Activated T-helper 17 cell treated with anti-CD3 and anti-CD28 coated beads, Interleukin-2, amount 50 U/mL, for 72 hours (primary cell): ENCODE results near the gene CISTR. TPM values are rescaled to one million over a fixed set of nuclear protein-coding genes. Genes with fewer than 3 reads are reported as not detected.
A peak's percentile ranks its signal among the peaks of the same experiment; 100 is the strongest.

Source experiments
- ATAC-seq: fragments of 150-1000 bp; cut with Tn5 transposase; replicated peaks from 2 replicates; pipeline ENCODE4 v1.10.0; 2021; ENCODE audit warnings: mild to moderate bottlenecking, moderate library complexity
- H3K27ac Mint-ChIP-seq: one replicate; pipeline ENCODE4 v1.8.0; 2022; ENCODE audit warnings: mixed read lengths
- H3K27me3 Mint-ChIP-seq: one replicate; pipeline ENCODE4 v1.8.0; 2022; ENCODE audit warnings: mixed read lengths
- H3K36me3 Mint-ChIP-seq: one replicate; pipeline ENCODE4 v1.8.0; 2022; ENCODE audit warnings: low read depth, mild to moderate bottlenecking, mixed read lengths
- H3K4me1 Mint-ChIP-seq: one replicate; pipeline ENCODE4 v1.8.0; 2022; ENCODE audit warnings: mixed read lengths
- H3K4me3 Mint-ChIP-seq: one replicate; pipeline ENCODE4 v1.8.0; 2022; ENCODE audit warnings: mild to moderate bottlenecking, mixed read lengths
- H3K9me3 Mint-ChIP-seq: one replicate; pipeline ENCODE4 v1.8.0; 2022; ENCODE audit warnings: mixed read lengths
- total RNA-seq, 2 donors: library from RNA; stranded (reverse); gene quantifications; one replicate each; pipeline ENCODE4 v1.2.3, GENCODE V29; 2022

The CISTR gene
- total RNA-seq, 2 donors from 2014 or later, result not detected

GRCh38 chr12:53706080-53706479 is 45.7 kb downstream of the CISTR start:
- peaks cover 4% of the 10 kb centered on the region for H3K4me1 Mint-ChIP-seq
- ATAC-seq, result no peak
- H3K9me3 Mint-ChIP-seq, result no peaks in the 10 kb centered on the region
- H3K27ac Mint-ChIP-seq, result no peak overlapping the region
- peaks cover under 1% of the 10 kb centered on the region for H3K36me3 Mint-ChIP-seq
- no peak overlapping the region for H3K4me3 Mint-ChIP-seq
- H3K27me3 Mint-ChIP-seq, result peaks cover 47% of the 10 kb centered on the region

DNA sequence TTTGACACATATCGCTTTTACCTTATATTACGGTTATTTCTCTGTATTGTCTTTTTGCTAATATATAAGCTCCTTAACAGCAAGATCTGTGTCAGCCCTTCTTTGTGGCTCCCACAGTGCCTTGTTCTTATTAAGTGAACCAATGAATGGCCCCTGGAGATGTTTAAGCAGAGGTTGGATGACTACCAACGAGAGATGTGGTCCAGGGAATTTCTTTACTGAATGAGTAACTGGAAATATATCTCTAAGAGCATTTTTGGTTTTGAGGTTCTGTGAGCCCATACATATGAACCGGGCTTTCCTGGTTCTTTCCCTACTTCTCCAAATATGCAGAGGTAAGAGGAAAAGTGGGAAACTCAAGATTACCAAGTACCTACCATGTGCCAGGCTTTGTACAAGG is 48.0 kb downstream of the CISTR start:
- no peaks in the 10 kb centered on the region for H3K36me3 Mint-ChIP-seq
- H3K4me3 Mint-ChIP-seq, result no peak overlapping the region

DNA sequence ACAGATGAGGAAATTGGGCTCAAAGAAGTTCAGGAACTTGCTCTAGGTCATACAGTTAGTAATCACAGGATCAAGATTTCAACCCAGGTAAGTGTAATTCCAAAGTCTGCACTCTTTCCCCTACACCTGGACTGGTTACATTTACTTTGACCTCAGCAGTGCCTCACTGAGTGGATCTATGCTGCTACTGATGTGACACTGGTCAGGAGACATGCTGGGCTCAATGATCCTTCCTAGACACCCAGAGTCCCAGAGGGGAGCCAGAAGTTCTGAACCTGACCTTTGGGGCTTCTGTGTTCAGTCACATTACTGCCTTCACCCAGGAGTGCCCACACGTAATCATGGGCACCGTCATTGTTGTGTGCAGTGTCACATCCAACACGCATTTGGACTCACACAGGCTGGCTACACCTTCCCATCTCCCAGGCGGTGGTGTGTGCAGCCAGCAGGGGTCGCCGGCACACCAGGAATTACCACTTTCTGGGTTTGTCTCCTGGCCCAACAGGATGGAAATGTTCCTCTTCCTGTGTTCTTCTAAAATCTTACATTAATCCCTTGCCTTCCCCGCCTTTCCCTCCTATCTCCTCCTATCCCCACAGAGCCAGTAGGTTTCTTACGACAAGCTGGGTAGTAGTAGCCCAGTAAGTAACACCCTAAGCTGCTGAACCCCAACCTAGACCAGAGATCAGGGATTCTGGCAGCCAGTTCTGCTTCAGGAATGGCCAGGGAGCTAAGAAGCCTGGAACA is 50.1 kb downstream of the CISTR start:
- Mint-ChIP-seq H3K9me3 (no peaks in the 10 kb centered on the region), H3K36me3 (no peaks in the 10 kb centered on the region), H3K27me3 (peaks cover 74% of the 10 kb centered on the region), H3K4me3 (no peak overlapping the region), H3K4me1 (peaks cover 8% of the 10 kb centered on the region), H3K27ac (peak overlapping the region; percentile 28)
- peak; percentile 98 for ATAC-seq

More for the DNA sequence above, 48.0 kb downstream of the CISTR start:
- H3K27ac Mint-ChIP-seq, result no peak overlapping the region
- H3K27me3 Mint-ChIP-seq, result peaks cover 64% of the 10 kb centered on the region
- no peaks in the 10 kb centered on the region for H3K9me3 Mint-ChIP-seq
- peaks cover 4% of the 10 kb centered on the region for H3K4me1 Mint-ChIP-seq
- no peak for ATAC-seq

DNA sequence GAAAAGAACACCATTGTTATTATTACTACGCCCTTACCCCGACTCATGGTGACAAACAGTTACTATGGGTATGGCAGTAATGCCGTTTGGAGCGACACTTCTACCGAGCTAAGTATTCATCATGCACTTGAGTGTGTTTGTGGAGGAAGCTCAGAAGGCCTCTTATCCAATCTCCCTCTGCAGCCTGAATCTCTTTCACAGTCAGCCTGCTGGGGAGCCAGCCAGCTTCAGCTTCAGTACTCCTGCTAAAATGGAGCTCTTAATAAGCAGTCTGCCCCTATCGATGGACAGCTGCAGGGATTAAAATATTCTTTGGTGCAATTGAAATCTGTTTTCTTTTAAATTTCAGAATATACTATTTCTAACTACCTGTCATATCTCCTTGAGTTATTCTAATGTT is 51.2 kb downstream of the CISTR start:
- Mint-ChIP-seq H3K4me1 (peaks cover 14% of the 10 kb centered on the region), H3K9me3 (no peaks in the 10 kb centered on the region), H3K27me3 (peaks cover 72% of the 10 kb centered on the region), H3K27ac (no peak overlapping the region), H3K36me3 (no peaks in the 10 kb centered on the region), H3K4me3 (no peak overlapping the region)
- no peak for ATAC-seq

DNA sequence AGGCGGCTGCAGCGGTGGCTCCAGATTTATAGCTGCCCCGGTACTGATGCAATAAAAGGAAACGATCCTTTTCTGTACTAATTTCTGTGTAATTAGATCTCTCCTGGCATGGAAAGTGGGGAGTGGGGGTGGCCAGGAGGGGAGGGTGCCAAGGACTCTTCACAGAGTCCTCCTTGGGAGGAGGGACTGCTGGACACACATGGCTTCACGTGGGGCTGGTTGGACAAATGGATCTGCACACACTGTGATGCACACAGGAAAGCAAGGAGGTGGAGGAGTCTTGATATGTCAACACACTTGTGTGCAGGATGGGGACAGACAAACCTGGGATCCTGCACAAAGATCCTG is 52.1 kb downstream of the CISTR start:
- peaks cover 14% of the 10 kb centered on the region for H3K4me1 Mint-ChIP-seq
- H3K4me3 Mint-ChIP-seq, result no peak overlapping the region
- no peaks in the 10 kb centered on the region for H3K9me3 Mint-ChIP-seq
- H3K27me3 Mint-ChIP-seq, result peaks cover 78% of the 10 kb centered on the region
- no peak for ATAC-seq
- H3K36me3 Mint-ChIP-seq, result peaks cover 5% of the 10 kb centered on the region
- no peak overlapping the region for H3K27ac Mint-ChIP-seq

- H3K4me3 Mint-ChIP-seq, result no peak overlapping the region
- H3K36me3 Mint-ChIP-seq, result peaks cover 5% of the 10 kb centered on the region
- ATAC-seq, result no peak
- H3K27me3 Mint-ChIP-seq, result peaks cover 78% of the 10 kb centered on the region
- peaks cover 19% of the 10 kb centered on the region for H3K4me1 Mint-ChIP-seq
- no peaks in the 10 kb centered on the region for H3K9me3 Mint-ChIP-seq
- no peak overlapping the region for H3K27ac Mint-ChIP-seq
Measured at GRCh38 chr12:53698948-53699677, 52.7 kb downstream of the CISTR start.

- Mint-ChIP-seq H3K27me3 (peaks cover 72% of the 10 kb centered on the region), H3K4me1 (peaks cover 19% of the 10 kb centered on the region), H3K27ac (no peak overlapping the region), H3K9me3 (no peaks in the 10 kb centered on the region), H3K36me3 (peaks cover 5% of the 10 kb centered on the region), H3K4me3 (peak overlapping the region; percentile 43)
- no peak for ATAC-seq
Measured at GRCh38 chr12:53696655-53697331, 55.0 kb downstream of the CISTR start.

Other genes with a start within 250 kb of the CISTR start
- gene NPFF, start 244.5 kb downstream of the CISTR start, total RNA-seq, result not detected
- gene ATF7, start 125.6 kb downstream of the CISTR start, total RNA-seq, result 10 to 100 TPM; 28.1 to 31.5 TPM
- gene ATP5MC2, start 75.9 kb downstream of the CISTR start, total RNA-seq, result 100 to 1,000 TPM; 278 to 324 TPM
- 100 to 1,000 TPM in 1 of 2 donors, 10 to 100 TPM in 1; 29.6 to 118 TPM for gene CALCOCO1, start 24.5 kb downstream of the CISTR start, total RNA-seq
- not detected for gene HOXC13, start 186.9 kb upstream of the CISTR start, total RNA-seq
- gene HOXC12, start 202.9 kb upstream of the CISTR start, total RNA-seq, result not detected
- not detected for gene HOXC11, start 221.1 kb upstream of the CISTR start, total RNA-seq
- gene HOTAIR, start 223.0 kb upstream of the CISTR start, total RNA-seq, result not detected
- gene HOXC10, start 233.2 kb upstream of the CISTR start, total RNA-seq, result not detected
- not detected for gene HOXC9, start 248.2 kb upstream of the CISTR start, total RNA-seq